Kidney (tissue), 14 donors: Measurements from ENCODE around the gene IFI30. TPM values are rescaled to one million over a fixed set of nuclear protein-coding genes. Genes with fewer than 3 reads are reported as not detected.

Experiments
- DNase-seq, 5 donors: peaks; one replicate each; pipeline ENCODE4 v3.0.0-alpha.2; 2013 to 2020
- FAIRE-seq: peaks from 2 replicates; lab custom pipeline; 2012; peaks lifted over from hg19 to GRCh38; lab: Jason Lieb, UNC
- H3K27ac ChIP-seq, 2 donors: one replicate each; pipeline ENCODE4 v1.7.0; 2013; ENCODE audit warnings: low read depth in 2 of 2, low read length in 2 of 2, inconsistent platforms in 1 of 2
- H3K27me3 ChIP-seq: one replicate; pipeline ENCODE4 v1.7.1; 2013; ENCODE audit warnings: low read length, inconsistent platforms; ENCODE audit not compliant: control insufficient read depth, insufficient read depth
- H3K36me3 ChIP-seq, 3 donors: one replicate each; pipeline versions ENCODE4 v1.7.0 to v1.7.1; 2013; ENCODE audit warnings: low read length in 3 of 3, control low read depth in 1 of 3, inconsistent platforms in 1 of 3; ENCODE audit not compliant: insufficient read depth in 3 of 3, control insufficient read depth in 2 of 3
- H3K4me1 ChIP-seq, 3 donors: one replicate each; pipeline versions ENCODE4 v1.7.0 to v1.7.1; 2013; ENCODE audit warnings: low read length in 3 of 3, inconsistent platforms in 1 of 3, low read depth in 1 of 3; ENCODE audit not compliant: control insufficient read depth in 2 of 3, insufficient read depth in 2 of 3
- H3K4me3 ChIP-seq, 3 donors: one replicate each; pipeline versions ENCODE4 v1.7.0 to v1.8.1; 2013; ENCODE audit warnings: low read length in 3 of 3, control low read depth in 1 of 3, inconsistent platforms in 1 of 3
- H3K9ac ChIP-seq, 3 donors: one replicate each; pipeline versions ENCODE4 v1.7.0 to v1.7.1; 2013; ENCODE audit warnings: low read length in 3 of 3, control low read depth in 1 of 3, inconsistent platforms in 1 of 3
- H3K9me3 ChIP-seq, 3 donors: one replicate each; pipeline versions ENCODE4 v1.7.0 to v1.7.1; 2013; ENCODE audit warnings: low read length in 3 of 3, control low read depth in 1 of 3, inconsistent platforms in 1 of 3; ENCODE audit not compliant: control insufficient read depth in 2 of 3, insufficient read depth in 1 of 3
- CTCF ChIP-seq: IDR thresholded peaks from 3 replicates; pipeline ENCODE4 v1.5.1; 2012; ENCODE audit warnings: mild to moderate bottlenecking, moderate library complexity, borderline replicate concordance; ENCODE audit not compliant: insufficient read depth; ENCODE audit errors: extremely low read depth
- intact Hi-C: fragments of 100-400 bp; cut with DNase I; formaldehyde crosslinking; loops from one replicate; pipeline ENCODE4 v1.11.1; 2022
- polyA plus RNA-seq: library from polyadenylated mRNA; stranded (reverse); fragments of 350-450 nt; fragmentation: Illumina TruSeq; extraction: RNeasy Lipid Tissue Mini Kit (QIAGEN cat#74804); gene quantifications from one replicate; pipeline ENCODE4 v1.2.3, GENCODE V29; 2014; ENCODE audit warnings: low read depth, low replicate concordance; ENCODE audit not compliant: insufficient read depth
- total RNA-seq: library from RNA; stranded (reverse); fragmentation: NEBNext Ultra II Directional; extraction: Animal tissue kit (Norgen Biotek cat#: 25700); gene quantifications from one replicate; pipeline ENCODE4 v1.2.1, GENCODE V29; 2021
- donor health status: control.
- donor health status: control.
- donor health status: control.
- donor health status: control.
- donor health status: control.
- donor health status: DM: yes; HTN: yes; CAD: no.
- donor health status: Normal renal cell carcinoma (clear cell type).

Gene IFI30
- total and polyA plus RNA-seq, 2 donors from 2014 or later: 109 to 173 TPM

GRCh38 chr19:18167975-18168645, 5.5 kb upstream of the IFI30 start:
- peaks cover 8 to 25% (median 10%) of the 10 kb centered on the region in 3 donors for H3K36me3 ChIP-seq
- intact Hi-C loops: no loop called here
- H3K9ac ChIP-seq: no peak overlapping the region
- TF ChIP-seq CTCF: peak; percentile 75
- peaks cover 0 to 1% (median 0%) of the 10 kb centered on the region in 3 donors for H3K4me1 ChIP-seq
- H3K9me3 ChIP-seq: no peaks in the 10 kb centered on the region
- no peak overlapping the region for H3K4me3 ChIP-seq
- no peak overlapping the region for H3K27ac ChIP-seq
- FAIRE-seq: no peak
- peak in 1 of 5 donors; percentile 47 for DNase-seq
- H3K27me3 ChIP-seq: no peaks in the 10 kb centered on the region

GRCh38 chr19:18168673-18169381, 4.8 kb upstream of the IFI30 start:
- Histone ChIP-seq H3K4me1 (peaks cover 0 to 5% (median 0%) of the 10 kb centered on the region in 3 donors), H3K4me3 (no peak overlapping the region), H3K9ac (no peak overlapping the region), H3K27me3 (no peaks in the 10 kb centered on the region), H3K36me3 (peaks cover 5 to 19% (median 6%) of the 10 kb centered on the region in 3 donors), H3K27ac (no peak overlapping the region), H3K9me3 (no peaks in the 10 kb centered on the region)
- no peak for TF ChIP-seq CTCF
- intact Hi-C loops: no loop called here
- no peak for FAIRE-seq
- peak in 1 of 5 donors; percentile 36 for DNase-seq

DNA sequence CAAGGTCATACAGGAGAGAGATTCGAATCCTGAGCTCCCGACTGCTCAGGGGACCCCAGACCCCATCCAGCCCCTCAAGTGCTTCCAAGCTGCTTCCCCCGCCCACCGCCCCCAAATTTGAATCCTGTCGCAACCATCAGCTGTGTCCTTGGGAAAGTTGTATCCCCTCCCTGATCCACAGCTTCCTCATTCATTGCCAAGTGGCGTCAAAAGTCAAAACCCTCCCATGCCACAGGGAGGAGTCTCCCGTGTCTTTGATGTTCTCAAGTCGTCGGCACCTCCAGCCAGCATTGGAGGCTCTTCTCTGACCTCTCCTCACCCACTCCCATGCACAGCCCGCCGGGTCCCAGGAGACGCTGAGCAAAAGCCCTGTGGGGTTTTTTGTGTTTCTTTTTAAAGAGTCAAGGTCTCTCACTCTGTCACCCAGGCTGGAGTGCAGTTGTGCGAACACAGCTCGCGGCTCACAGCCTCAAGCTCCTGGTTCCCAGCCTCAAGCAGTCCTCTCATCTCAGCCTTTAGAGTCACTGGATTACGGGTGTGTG, 2.8 kb upstream of the IFI30 start:
- Histone ChIP-seq H3K9me3 (no peaks in the 10 kb centered on the region), H3K4me3 (no peak overlapping the region), H3K9ac (no peak overlapping the region), H3K36me3 (peaks cover 1 to 15% (median 2%) of the 10 kb centered on the region in 3 donors), H3K4me1 (peaks cover 0 to 5% (median 4%) of the 10 kb centered on the region in 3 donors), H3K27ac (peak overlapping the region in 1 of 2 donors; percentile 44), H3K27me3 (no peaks in the 10 kb centered on the region)
- FAIRE-seq: no peak
- DNase-seq: peak in 1 of 5 donors; percentile 36
- no peak for TF ChIP-seq CTCF
- intact Hi-C loops: no loop called here
